HEK293 (cell line): ENCODE data around the gene GPR146.

Experiments
- CTCF ChIA-PET: fragments of 350-600 bp; formaldehyde crosslinking; extraction: SDS; loops from one replicate; lab custom pipeline; 2021; ENCODE audit warnings: antibody characterized with exemption; lab: Yijun Ruan, JAX
- POLR2A ChIA-PET: fragments of 300-600 bp; formaldehyde crosslinking; extraction: SDS; loops from one replicate; lab custom pipeline; 2020; ENCODE audit warnings: antibody characterized with exemption, inconsistent platforms; lab: Yijun Ruan, JAX
- H3K27ac ChIP-seq: fragments of 200-500 bp; sonication (Bioruptor generic); 2 replicates; pipeline ENCODE4 v1.5.1; 2014; ENCODE audit warnings: low read depth, low read length, control low read depth, inconsistent platforms; ENCODE audit errors: extremely low read depth
- H3K36me3 ChIP-seq, 2 experiments: fragments of 200-500 bp in 1 of 2; sonication (Bioruptor generic) in 1 of 2; 1 replicate in 1 of 2; 2 replicates in 1 of 2; pipeline ENCODE4 v1.5.1; 2014 to 2017; ENCODE audit warnings: inconsistent platforms in 2 of 2, low read length in 2 of 2; ENCODE audit not compliant: control insufficient read depth in 2 of 2, insufficient read depth in 1 of 2
- H3K4me1 ChIP-seq: fragments of 200-500 bp; sonication (Bioruptor generic); 2 replicates; pipeline ENCODE4 v1.5.1; 2014; ENCODE audit warnings: mild to moderate bottlenecking, low read length, inconsistent platforms; ENCODE audit not compliant: control insufficient read depth, insufficient read depth
- H3K4me3 ChIP-seq: 2 replicates; pipeline ENCODE4 v1.5.1; 2011; ENCODE audit warnings: low read depth, mild to moderate bottlenecking, control low read depth, low read length, moderate library complexity
- H3K9me3 ChIP-seq: fragments of 200-500 bp; sonication (Bioruptor generic); 2 replicates; pipeline ENCODE4 v1.5.1; 2014; ENCODE audit warnings: low read depth, low read length, inconsistent platforms; ENCODE audit not compliant: control insufficient read depth, insufficient read depth
- ATF2 ChIP-seq: fragments of 450-650 bp; formaldehyde crosslinking; IDR thresholded peaks from 2 replicates; pipeline ENCODE4 v1.5.1; 2016; ENCODE audit warnings: missing biosample characterization, missing genetic modification characterization, low read depth
- EGR2 ChIP-seq: fragments of 450-650 bp; formaldehyde crosslinking; IDR thresholded peaks from 2 replicates; pipeline ENCODE4 v1.5.1; 2016; ENCODE audit warnings: low read depth, missing biosample characterization, missing genetic modification characterization
- GLI2 ChIP-seq: fragments of 450-650 bp; formaldehyde crosslinking; IDR thresholded peaks from 2 replicates; pipeline ENCODE4; 2017; ENCODE audit warnings: missing biosample characterization, missing genetic modification characterization, low read depth, borderline replicate concordance
- OSR2 ChIP-seq: fragments of 450-650 bp; formaldehyde crosslinking; IDR thresholded peaks from 2 replicates; pipeline ENCODE4 v1.5.1; 2016; ENCODE audit warnings: missing biosample characterization, missing genetic modification characterization
- SCRT2 ChIP-seq: fragments of 450-650 bp; formaldehyde crosslinking; IDR thresholded peaks from 2 replicates; pipeline ENCODE4 v1.5.1; 2016; ENCODE audit warnings: missing biosample characterization, missing genetic modification characterization
- TRIM28 ChIP-seq: IDR thresholded peaks from 2 replicates; pipeline ENCODE4 v1.6.1; 2011; ENCODE audit warnings: low read length, control low read depth, borderline replicate concordance
- ZNF10 ChIP-seq: fragments of 450-650 bp; formaldehyde crosslinking; IDR thresholded peaks from 2 replicates; pipeline ENCODE4 v1.5.1; 2017; ENCODE audit warnings: missing biosample characterization, missing genetic modification characterization
- ZNF169 ChIP-seq: fragments of 450-650 bp; formaldehyde crosslinking; IDR thresholded peaks from 2 replicates; pipeline ENCODE4 v1.5.1; 2016; ENCODE audit warnings: missing biosample characterization, missing genetic modification characterization
- ZNF48 ChIP-seq: fragments of 450-650 bp; formaldehyde crosslinking; IDR thresholded peaks from 2 replicates; pipeline ENCODE4 v1.5.1; 2016; ENCODE audit warnings: missing biosample characterization, missing genetic modification characterization
- ZNF530 ChIP-seq: fragments of 450-650 bp; formaldehyde crosslinking; IDR thresholded peaks from 2 replicates; pipeline ENCODE4 v1.5.1; 2016; ENCODE audit warnings: low read depth, missing biosample characterization, missing genetic modification characterization
- ZNF548 ChIP-seq: fragments of 450-650 bp; formaldehyde crosslinking; IDR thresholded peaks from 2 replicates; pipeline ENCODE4 v1.5.1; 2016; ENCODE audit warnings: missing biosample characterization, missing genetic modification characterization
- ZNF585B ChIP-seq: fragments of 450-650 bp; formaldehyde crosslinking; IDR thresholded peaks from 2 replicates; pipeline ENCODE4 v1.5.1; 2016; ENCODE audit warnings: missing biosample characterization, missing genetic modification characterization
- ZNF624 ChIP-seq: fragments of 450-650 bp; formaldehyde crosslinking; IDR thresholded peaks from 2 replicates; pipeline ENCODE4 v1.5.1; 2017; ENCODE audit warnings: missing biosample characterization, missing genetic modification characterization
- ZSCAN16 ChIP-seq: fragments of 450-650 bp; formaldehyde crosslinking; IDR thresholded peaks from 2 replicates; pipeline ENCODE4 v1.5.1; 2016; ENCODE audit warnings: missing biosample characterization, missing genetic modification characterization
- ZSCAN30 ChIP-seq: fragments of 450-650 bp; IDR thresholded peaks from 2 replicates; pipeline ENCODE4 v1.5.1; 2018; ENCODE audit warnings: missing biosample characterization, mild to moderate bottlenecking, missing genetic modification characterization, moderate library complexity
- TF ChIP-seq, protein P1 (sequence below): fragments of 450-650 bp; formaldehyde crosslinking; IDR thresholded peaks from 2 replicates; pipeline ENCODE4 v1.5.1; 2016; ENCODE audit warnings: missing biosample characterization, missing genetic modification characterization

The GPR146 gene

GRCh38 chr7:1045069-1046063 lies 1.0 kb downstream of the GPR146 start:
- peak overlapping the region; percentile 61 for H3K4me3 ChIP-seq
- H3K4me1 ChIP-seq: peaks cover 8% of the 10 kb centered on the region
- ChIA-PET POLR2A (no interaction called here), CTCF (interaction anchor here (0.6 to 2.7 kb wide), 10 partner anchors 9 to 414 kb away, joined by 3 to 19 read pairs (median 5); no protein-coding TSS in a partner anchor)
- H3K27ac ChIP-seq: no peak overlapping the region
- H3K36me3 ChIP-seq: no peaks in the 10 kb centered on the region
- no peaks in the 10 kb centered on the region for H3K9me3 ChIP-seq
- TF ChIP-seq ZSCAN16 (tag by site-specific recombination) (no peak), TRIM28 (no peak), ZNF530 (tag by site-specific recombination) (no peak), ZNF585B (tag by site-specific recombination) (no peak), EGR2 (tag by site-specific recombination) (no peak), SCRT2 (tag by site-specific recombination) (no peak), ATF2 (tag by site-specific recombination) (no peak), ZSCAN30 (tag by site-specific recombination) (no peak), OSR2 (no peak), ZNF624 (tag by site-specific recombination) (no peak), GLI2 (tag by site-specific recombination) (no peak)

GRCh38 chr7:1046722-1047679 lies 2.7 kb downstream of the GPR146 start:
- H3K27ac ChIP-seq: no peak overlapping the region
- CTCF ChIA-PET: interaction anchor here (2.7 to 3.4 kb wide), 2 partner anchors 18 to 53 kb away, joined by 10 to 15 read pairs; no protein-coding TSS in a partner anchor
- no peak for TF ChIP-seq ZNF10 (tag by site-specific recombination)
- TF ChIP-seq ZNF48: no peak
- TF ChIP-seq ZNF169 (tag by site-specific recombination): no peak
- TF ChIP-seq ZNF548: no peak
- TF ChIP-seq, protein P1, sequence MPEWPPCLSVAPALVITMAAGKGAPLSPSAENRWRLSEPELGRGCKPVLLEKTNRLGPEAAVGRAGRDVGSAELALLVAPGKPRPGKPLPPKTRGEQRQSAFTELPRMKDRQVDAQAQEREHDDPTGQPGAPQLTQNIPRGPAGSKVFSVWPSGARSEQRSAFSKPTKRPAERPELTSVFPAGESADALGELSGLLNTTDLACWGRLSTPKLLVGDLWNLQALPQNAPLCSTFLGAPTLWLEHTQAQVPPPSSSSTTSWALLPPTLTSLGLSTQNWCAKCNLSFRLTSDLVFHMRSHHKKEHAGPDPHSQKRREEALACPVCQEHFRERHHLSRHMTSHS (tag by site-specific recombination): no peak
- TF ChIP-seq, all 188 proteins: peak for 0
- Histone ChIP-seq H3K36me3 (no peaks in the 10 kb centered on the region), H3K9me3 (no peaks in the 10 kb centered on the region), H3K4me3 (no peak overlapping the region), H3K4me1 (peaks cover 8% of the 10 kb centered on the region)
- POLR2A ChIA-PET: no interaction called here
